HL-60 (cell line): ENCODE results near the gene NOD2.

Experiments used
- DNase-seq, 2 experiments: peaks; one replicate each; pipeline ENCODE4 v3.0.0-alpha.2; 2010 to 2020; ENCODE audit warnings: low read depth in 1 of 2, low spot score in 1 of 2
- H3K27ac ChIP-seq: fragments of 250-450 bp; sonication (Bioruptor Pico); replicated peaks from 2 replicates; pipeline ENCODE4 v1.5.1; 2020; ENCODE audit warnings: mild to moderate bottlenecking, moderate library complexity
- H3K27me3 ChIP-seq: fragments of 250-450 bp; sonication (Bioruptor Pico); 2 replicates; pipeline ENCODE4 v1.5.1; 2021; ENCODE audit warnings: mild to moderate bottlenecking, moderate library complexity; ENCODE audit not compliant: insufficient read depth, poor library complexity, severe bottlenecking
- H3K4me3 ChIP-seq: replicated peaks from 2 replicates; pipeline ENCODE4 v1.5.1; 2011; ENCODE audit warnings: mild to moderate bottlenecking, control low read depth, low read length; ENCODE audit not compliant: insufficient read depth
- GABPA ChIP-seq: IDR thresholded peaks from 2 replicates; pipeline ENCODE4 v1.6.1; 2012; ENCODE audit warnings: low read depth
- POLR2AphosphoS5 ChIP-seq: IDR thresholded peaks from 2 replicates; pipeline ENCODE4 v1.6.1; 2012; ENCODE audit warnings: low read depth
- SPI1 ChIP-seq: IDR thresholded peaks from 2 replicates; pipeline ENCODE4 v1.6.1; 2012; ENCODE audit warnings: low read depth, mild to moderate bottlenecking, borderline replicate concordance
- long read RNA-seq: library from polyadenylated mRNA; unstranded; transcript quantifications from one replicate; pipeline ENCODE4 v2.0.0, GENCODE V29; 2020
- TF ChIP-seq, protein P1 (sequence below): IDR thresholded peaks from one replicate; pipeline ENCODE4 v1.5.1; 2011; ENCODE audit warnings: low read length, control low read depth, inconsistent platforms; ENCODE audit not compliant: insufficient read depth
- TF ChIP-seq, protein P2 (sequence below): IDR thresholded peaks from 2 replicates; pipeline ENCODE4 v1.6.1; 2012; ENCODE audit warnings: low read depth; ENCODE audit not compliant: insufficient replicate concordance

NOD2 gene
- long read RNA-seq: 0 reads

DNA sequence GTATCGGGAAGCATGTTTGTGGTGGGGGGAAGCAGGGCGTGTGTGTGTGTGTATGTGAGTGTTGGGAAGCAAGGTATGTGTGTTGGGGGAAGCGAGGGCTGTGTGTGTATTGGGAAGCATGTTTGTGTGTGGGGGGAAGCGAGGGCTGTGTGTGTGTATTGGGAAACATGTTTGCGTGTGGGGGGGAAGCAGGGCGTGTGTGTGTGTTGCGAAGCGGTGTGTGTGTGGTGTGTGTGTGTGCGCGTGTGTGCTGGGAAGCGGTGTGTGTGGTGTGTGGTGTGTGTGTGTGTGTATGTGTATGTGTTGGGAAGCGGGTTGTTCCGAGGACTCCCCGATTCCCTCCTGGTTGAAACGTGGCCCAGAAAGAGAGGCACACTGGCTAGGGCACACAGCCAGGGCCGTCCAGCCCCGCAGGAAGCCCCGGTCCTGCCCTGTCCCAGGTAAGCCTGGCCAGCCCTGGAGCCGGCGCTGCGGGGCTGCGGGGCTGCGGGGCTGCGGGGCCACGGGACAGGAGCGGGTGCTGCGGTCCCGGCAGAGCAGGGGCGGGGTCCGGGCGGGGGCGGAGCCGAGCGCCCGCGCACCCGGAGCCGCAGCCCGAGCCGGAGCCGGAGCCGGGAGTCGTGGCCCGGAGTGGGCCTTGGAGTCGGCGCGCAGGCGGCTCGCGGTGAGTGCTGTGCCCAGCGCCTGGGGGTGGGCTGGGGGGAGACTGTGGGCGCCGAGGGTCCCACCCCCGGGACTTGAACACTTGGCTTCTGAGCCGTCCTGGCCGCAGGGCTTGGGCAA, at the start of gene NOD2:
Gene NOD2 (plus strand): TSS at position 608 of the 783 bp plus-strand sequence. CDS start 5,890 bp downstream, outside the sequence.
- Histone ChIP-seq H3K27ac (no peak within 1 kb of the TSS), H3K4me3 (peak within 1 kb of the TSS; percentile 38), H3K27me3 (no peaks in the 10 kb centered on the region)
- TF ChIP-seq, protein P1, sequence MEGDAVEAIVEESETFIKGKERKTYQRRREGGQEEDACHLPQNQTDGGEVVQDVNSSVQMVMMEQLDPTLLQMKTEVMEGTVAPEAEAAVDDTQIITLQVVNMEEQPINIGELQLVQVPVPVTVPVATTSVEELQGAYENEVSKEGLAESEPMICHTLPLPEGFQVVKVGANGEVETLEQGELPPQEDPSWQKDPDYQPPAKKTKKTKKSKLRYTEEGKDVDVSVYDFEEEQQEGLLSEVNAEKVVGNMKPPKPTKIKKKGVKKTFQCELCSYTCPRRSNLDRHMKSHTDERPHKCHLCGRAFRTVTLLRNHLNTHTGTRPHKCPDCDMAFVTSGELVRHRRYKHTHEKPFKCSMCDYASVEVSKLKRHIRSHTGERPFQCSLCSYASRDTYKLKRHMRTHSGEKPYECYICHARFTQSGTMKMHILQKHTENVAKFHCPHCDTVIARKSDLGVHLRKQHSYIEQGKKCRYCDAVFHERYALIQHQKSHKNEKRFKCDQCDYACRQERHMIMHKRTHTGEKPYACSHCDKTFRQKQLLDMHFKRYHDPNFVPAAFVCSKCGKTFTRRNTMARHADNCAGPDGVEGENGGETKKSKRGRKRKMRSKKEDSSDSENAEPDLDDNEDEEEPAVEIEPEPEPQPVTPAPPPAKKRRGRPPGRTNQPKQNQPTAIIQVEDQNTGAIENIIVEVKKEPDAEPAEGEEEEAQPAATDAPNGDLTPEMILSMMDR: no peak
- TF ChIP-seq GABPA (no peak), POLR2AphosphoS5 (no peak), SPI1 (no peak)
- TF ChIP-seq, protein P2, sequence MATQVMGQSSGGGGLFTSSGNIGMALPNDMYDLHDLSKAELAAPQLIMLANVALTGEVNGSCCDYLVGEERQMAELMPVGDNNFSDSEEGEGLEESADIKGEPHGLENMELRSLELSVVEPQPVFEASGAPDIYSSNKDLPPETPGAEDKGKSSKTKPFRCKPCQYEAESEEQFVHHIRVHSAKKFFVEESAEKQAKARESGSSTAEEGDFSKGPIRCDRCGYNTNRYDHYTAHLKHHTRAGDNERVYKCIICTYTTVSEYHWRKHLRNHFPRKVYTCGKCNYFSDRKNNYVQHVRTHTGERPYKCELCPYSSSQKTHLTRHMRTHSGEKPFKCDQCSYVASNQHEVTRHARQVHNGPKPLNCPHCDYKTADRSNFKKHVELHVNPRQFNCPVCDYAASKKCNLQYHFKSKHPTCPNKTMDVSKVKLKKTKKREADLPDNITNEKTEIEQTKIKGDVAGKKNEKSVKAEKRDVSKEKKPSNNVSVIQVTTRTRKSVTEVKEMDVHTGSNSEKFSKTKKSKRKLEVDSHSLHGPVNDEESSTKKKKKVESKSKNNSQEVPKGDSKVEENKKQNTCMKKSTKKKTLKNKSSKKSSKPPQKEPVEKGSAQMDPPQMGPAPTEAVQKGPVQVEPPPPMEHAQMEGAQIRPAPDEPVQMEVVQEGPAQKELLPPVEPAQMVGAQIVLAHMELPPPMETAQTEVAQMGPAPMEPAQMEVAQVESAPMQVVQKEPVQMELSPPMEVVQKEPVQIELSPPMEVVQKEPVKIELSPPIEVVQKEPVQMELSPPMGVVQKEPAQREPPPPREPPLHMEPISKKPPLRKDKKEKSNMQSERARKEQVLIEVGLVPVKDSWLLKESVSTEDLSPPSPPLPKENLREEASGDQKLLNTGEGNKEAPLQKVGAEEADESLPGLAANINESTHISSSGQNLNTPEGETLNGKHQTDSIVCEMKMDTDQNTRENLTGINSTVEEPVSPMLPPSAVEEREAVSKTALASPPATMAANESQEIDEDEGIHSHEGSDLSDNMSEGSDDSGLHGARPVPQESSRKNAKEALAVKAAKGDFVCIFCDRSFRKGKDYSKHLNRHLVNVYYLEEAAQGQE: no peak
- DNase-seq: no peak

DNA sequence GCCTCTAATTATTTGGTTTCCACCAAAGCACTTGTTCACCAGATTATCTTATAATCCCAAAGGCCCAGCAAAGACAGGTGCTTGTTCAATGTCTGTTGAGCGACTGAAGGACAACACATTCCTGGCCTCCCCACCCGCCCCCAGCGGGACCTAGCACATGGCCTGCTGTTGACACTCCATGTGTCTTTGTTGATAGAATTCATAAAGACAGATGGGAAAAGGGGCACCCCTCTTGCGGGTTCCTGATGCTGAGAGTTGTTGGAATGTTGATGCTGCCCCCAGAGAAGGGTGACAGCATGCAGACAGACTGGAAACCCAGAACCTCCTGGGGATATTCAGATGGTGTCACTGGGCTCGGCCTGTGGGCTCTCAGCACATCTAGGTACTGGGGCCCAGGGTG, 49.2 kb upstream of the NOD2 start:
- TF ChIP-seq GABPA: no peak
- no peak for TF ChIP-seq SPI1
- TF ChIP-seq, protein P1: no peak
- no peak for TF ChIP-seq POLR2AphosphoS5
- TF ChIP-seq, protein P2: no peak

DNA sequence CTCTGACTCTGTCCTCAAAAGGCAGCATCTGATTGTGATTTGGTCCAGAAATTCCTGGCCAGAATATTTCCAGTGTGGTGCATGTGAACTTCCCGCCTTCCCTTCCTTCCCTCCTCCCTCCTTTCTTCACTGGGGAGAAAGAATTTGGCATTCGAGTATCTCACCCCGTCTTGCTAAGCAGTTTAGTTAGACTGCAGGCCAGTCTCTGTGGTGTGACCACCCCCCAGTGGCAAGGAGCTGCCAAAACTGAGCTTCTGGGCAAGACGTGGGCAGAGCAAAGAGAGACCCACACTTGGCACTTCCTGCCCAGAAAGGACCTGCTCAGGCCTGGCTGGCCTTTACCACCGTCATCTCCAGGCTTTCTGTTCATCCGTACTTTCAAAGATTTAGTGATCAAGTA, 48.7 kb upstream of the NOD2 start:
- H3K27ac ChIP-seq: no peak overlapping the region
- no peak for TF ChIP-seq SPI1
- TF ChIP-seq, protein P1: peak; percentile 28
- peaks cover 2% of the 10 kb centered on the region for H3K27me3 ChIP-seq
- no peak overlapping the region for H3K4me3 ChIP-seq
- peak in 1 of 2 experiments; percentile 56 for DNase-seq

More for the DNA sequence above, 49.2 kb upstream of the NOD2 start:
- H3K4me3 ChIP-seq: no peak overlapping the region
- peaks cover 2% of the 10 kb centered on the region for H3K27me3 ChIP-seq
- no peak overlapping the region for H3K27ac ChIP-seq
- DNase-seq: no peak
